Loucy (cell line): ENCODE data around the gene ZFHX2.

Experiments
- H2AFZ ChIP-seq: fragments of 200-600 bp; sonication (generic); 2 replicates; pipeline ENCODE4 v1.6.0; 2016; ENCODE audit warnings: antibody characterized with exemption, mild to moderate bottlenecking, low read length, moderate library complexity
- H3F3A ChIP-seq: fragments of 200-600 bp; 2 replicates; pipeline ENCODE4 v1.6.0; 2016; ENCODE audit warnings: antibody characterized with exemption, low read depth, mild to moderate bottlenecking
- H3K27me3 ChIP-seq: fragments of 200-600 bp; sonication (generic); 2 replicates; pipeline ENCODE4 v1.6.1; 2014; ENCODE audit warnings: low read length, mild to moderate bottlenecking; ENCODE audit not compliant: insufficient read depth, poor library complexity, severe bottlenecking
- H3K36me3 ChIP-seq: fragments of 200-600 bp; sonication (generic); 2 replicates; pipeline ENCODE4 v1.6.1; 2016; ENCODE audit warnings: low read length; ENCODE audit not compliant: insufficient read depth
- H3K4me1 ChIP-seq: fragments of 200-600 bp; sonication (generic); 2 replicates; pipeline ENCODE4 v1.5.1; 2014; ENCODE audit warnings: low read length, mild to moderate bottlenecking; ENCODE audit not compliant: insufficient read depth, poor library complexity, severe bottlenecking
- H3K4me2 ChIP-seq: fragments of 200-600 bp; sonication (generic); 2 replicates; pipeline ENCODE4 v1.6.0; 2014; ENCODE audit warnings: antibody characterized with exemption, low read length, low read depth, mild to moderate bottlenecking; ENCODE audit not compliant: poor library complexity, severe bottlenecking
- H3K4me3 ChIP-seq: fragments of 200-600 bp; sonication (generic); 2 replicates; pipeline ENCODE4 v1.5.1; 2014; ENCODE audit warnings: low read length, mild to moderate bottlenecking, mixed read lengths; ENCODE audit not compliant: poor library complexity, severe bottlenecking
- H3K79me2 ChIP-seq: fragments of 200-600 bp; sonication (generic); 2 replicates; pipeline ENCODE4 v1.6.1; 2014; ENCODE audit warnings: low read length; ENCODE audit not compliant: insufficient read depth
- H3K9ac ChIP-seq: fragments of 200-600 bp; sonication (generic); 2 replicates; pipeline ENCODE4 v1.6.0; 2014; ENCODE audit warnings: mild to moderate bottlenecking, low read depth, low read length, moderate library complexity; ENCODE audit not compliant: poor library complexity, severe bottlenecking
- H3K9me2 ChIP-seq: fragments of 200-600 bp; sonication (generic); replicated peaks from 2 replicates; pipeline ENCODE4 v1.6.1; 2016; ENCODE audit warnings: low read depth, low read length, mixed read lengths
- H3K9me3 ChIP-seq: fragments of 200-600 bp; sonication (generic); 2 replicates; pipeline ENCODE4 v1.6.1; 2014; ENCODE audit warnings: mild to moderate bottlenecking, antibody characterized with exemption, low read length, low read depth; ENCODE audit not compliant: insufficient read depth
- H4K20me1 ChIP-seq: fragments of 200-600 bp; sonication (generic); 2 replicates; pipeline ENCODE4 v1.6.0; 2014; ENCODE audit warnings: antibody characterized with exemption, low read length, mild to moderate bottlenecking; ENCODE audit not compliant: insufficient read depth, poor library complexity, severe bottlenecking
- EZH2phosphoT487 ChIP-seq: fragments of 200-600 bp; IDR thresholded peaks from 2 replicates; pipeline ENCODE4 v1.6.1; 2018; ENCODE audit warnings: antibody characterized with exemption, mild to moderate bottlenecking, moderate library complexity, borderline replicate concordance
- TF ChIP-seq, protein P1 (sequence below): fragments of 200-600 bp; sonication (generic); conservative IDR thresholded peaks from 2 replicates; pipeline ENCODE4 v1.5.1; 2014; ENCODE audit warnings: mild to moderate bottlenecking, antibody characterized with exemption, low read length

The ZFHX2 gene

DNA sequence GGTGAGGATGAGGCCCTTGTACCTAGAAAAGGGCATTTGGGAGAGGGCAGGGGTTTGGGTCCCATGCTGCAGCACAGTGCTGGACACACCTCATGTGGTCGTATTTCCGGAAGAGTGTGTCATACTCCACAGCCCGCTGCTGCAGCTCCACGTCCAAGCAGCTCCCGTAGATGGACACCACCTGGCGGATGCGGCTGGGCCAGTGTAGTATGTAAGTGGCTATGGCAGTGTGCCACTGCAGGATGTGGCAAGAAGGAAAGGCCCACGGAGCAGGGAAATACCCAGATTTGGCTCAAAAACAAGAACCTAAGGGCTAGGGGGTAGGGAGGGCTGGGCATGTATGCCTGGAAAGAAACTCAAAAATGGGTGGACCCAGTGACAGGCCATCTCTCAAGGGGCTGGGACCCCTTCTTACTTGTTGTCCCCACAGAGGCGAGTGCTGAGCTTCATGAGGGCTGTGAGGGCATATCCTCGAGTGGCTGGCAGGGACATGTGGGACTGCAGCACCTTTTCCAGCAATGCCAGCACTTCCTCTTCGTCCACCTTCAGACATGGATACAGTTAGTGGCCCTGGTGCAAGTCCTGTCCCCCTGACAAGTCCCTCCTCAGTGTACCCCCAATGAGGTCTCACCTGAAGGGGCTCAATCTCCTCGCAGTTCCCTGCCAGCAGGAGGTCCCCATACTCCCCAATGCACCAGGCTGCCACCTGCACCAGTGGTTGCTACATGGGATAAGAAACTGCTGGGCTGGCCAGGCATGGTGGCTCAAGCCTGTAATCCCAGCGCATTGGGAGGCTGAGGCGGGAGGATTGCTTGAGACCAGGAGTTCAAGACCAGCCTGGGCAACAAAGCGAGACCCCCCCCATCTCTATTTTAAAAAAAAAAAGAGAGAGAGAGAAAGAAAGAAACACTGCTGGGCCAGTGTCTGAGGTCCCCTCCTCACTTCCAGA, 10.6 kb upstream of the ZFHX2 start:
- H3K4me1 ChIP-seq = peaks cover 6% of the 10 kb centered on the region
- TF ChIP-seq EZH2phosphoT487 = no peak
- peaks cover 23% of the 10 kb centered on the region for H3K79me2 ChIP-seq
- H4K20me1 ChIP-seq = peaks cover 22% of the 10 kb centered on the region
- no peak overlapping the region for H3K4me2 ChIP-seq
- H3K9ac ChIP-seq = no peak overlapping the region
- H3K36me3 ChIP-seq = peaks cover 39% of the 10 kb centered on the region; the same call in 1 of the 2 replicates
- no peaks in the 10 kb centered on the region for H3K27me3 ChIP-seq
- H3K4me3 ChIP-seq = no peak overlapping the region
- H3K9me2 ChIP-seq = no peaks in the 10 kb centered on the region
- no peak overlapping the region for H2AFZ ChIP-seq
- no peaks in the 10 kb centered on the region for H3F3A ChIP-seq
- H3K9me3 ChIP-seq = no peaks in the 10 kb centered on the region

DNA sequence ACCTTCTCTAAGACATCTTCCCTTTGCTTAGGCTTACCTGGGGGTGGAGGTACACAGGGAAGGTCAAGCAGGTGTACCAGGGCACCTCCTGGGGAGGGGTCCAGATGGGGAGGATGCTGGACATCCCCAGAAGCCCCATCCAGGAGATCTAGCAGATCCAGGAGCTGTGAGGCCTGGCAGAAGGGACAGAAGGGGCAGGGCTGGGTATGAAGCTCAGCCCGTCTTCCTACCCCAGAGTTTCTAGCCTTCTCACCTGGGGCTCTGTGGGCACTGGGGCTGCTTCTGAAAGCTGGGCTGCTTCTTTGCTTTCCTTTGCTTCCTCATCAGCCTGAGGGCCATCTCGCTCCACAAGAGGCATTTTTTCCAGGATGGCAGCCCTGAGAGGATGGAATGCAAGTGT, 9.7 kb upstream of the ZFHX2 start:
- Histone ChIP-seq H3K9me2 (no peaks in the 10 kb centered on the region), H3K79me2 (peaks cover 23% of the 10 kb centered on the region; the same call in 1 of the 2 replicates), H3K4me2 (no peak overlapping the region), H3K9me3 (no peaks in the 10 kb centered on the region), H2AFZ (no peak overlapping the region), H3K9ac (no peak overlapping the region), H3K36me3 (peaks cover 39% of the 10 kb centered on the region; the same call in 1 of the 2 replicates), H3K4me1 (peaks cover 8% of the 10 kb centered on the region), H3K27me3 (no peaks in the 10 kb centered on the region), H3K4me3 (no peak overlapping the region), H3F3A (no peaks in the 10 kb centered on the region), H4K20me1 (peaks cover 15% of the 10 kb centered on the region)
- TF ChIP-seq EZH2phosphoT487 = no peak
- TF ChIP-seq, protein P1, sequence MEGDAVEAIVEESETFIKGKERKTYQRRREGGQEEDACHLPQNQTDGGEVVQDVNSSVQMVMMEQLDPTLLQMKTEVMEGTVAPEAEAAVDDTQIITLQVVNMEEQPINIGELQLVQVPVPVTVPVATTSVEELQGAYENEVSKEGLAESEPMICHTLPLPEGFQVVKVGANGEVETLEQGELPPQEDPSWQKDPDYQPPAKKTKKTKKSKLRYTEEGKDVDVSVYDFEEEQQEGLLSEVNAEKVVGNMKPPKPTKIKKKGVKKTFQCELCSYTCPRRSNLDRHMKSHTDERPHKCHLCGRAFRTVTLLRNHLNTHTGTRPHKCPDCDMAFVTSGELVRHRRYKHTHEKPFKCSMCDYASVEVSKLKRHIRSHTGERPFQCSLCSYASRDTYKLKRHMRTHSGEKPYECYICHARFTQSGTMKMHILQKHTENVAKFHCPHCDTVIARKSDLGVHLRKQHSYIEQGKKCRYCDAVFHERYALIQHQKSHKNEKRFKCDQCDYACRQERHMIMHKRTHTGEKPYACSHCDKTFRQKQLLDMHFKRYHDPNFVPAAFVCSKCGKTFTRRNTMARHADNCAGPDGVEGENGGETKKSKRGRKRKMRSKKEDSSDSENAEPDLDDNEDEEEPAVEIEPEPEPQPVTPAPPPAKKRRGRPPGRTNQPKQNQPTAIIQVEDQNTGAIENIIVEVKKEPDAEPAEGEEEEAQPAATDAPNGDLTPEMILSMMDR = no peak

DNA sequence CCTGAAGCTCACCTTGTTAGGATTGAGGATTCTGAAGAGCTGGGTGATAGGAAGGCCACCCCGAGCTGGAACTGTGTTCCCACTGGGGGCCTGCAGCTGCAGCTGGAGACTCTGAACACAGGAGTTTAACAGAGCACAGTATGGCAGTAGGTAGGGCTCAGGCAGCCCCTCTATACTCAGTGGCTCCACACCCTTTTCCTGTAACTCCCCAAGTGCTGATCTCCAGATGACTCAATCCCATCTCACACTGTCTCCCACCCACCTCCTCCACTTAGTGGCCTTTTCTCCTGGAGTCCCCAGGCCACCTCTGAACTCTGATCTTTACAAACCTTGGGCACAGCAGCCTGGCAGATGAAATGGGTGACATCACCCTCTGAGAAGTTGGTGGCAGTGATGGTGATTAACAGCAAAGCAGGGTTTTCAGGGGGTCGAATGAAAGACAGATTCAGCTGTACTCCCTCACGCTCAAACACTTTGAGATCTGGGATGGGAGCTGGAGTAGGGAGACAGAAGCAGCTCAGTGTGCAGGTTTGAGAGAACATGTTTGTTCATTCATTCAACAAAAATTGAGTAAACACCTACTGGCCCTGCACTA, 8.5 kb upstream of the ZFHX2 start:
- H3K9ac ChIP-seq = no peak overlapping the region
- H3K9me3 ChIP-seq = no peaks in the 10 kb centered on the region
- H3K79me2 ChIP-seq = peaks cover 16% of the 10 kb centered on the region; the same call in 1 of the 2 replicates
- H2AFZ ChIP-seq = no peak overlapping the region
- no peak overlapping the region for H3K4me2 ChIP-seq
- H3K27me3 ChIP-seq = no peaks in the 10 kb centered on the region
- no peaks in the 10 kb centered on the region for H3F3A ChIP-seq
- peaks cover 32% of the 10 kb centered on the region; the same call in 1 of the 2 replicates for H3K36me3 ChIP-seq
- peaks cover 7% of the 10 kb centered on the region for H4K20me1 ChIP-seq
- TF ChIP-seq, protein P1 = no peak
- TF ChIP-seq EZH2phosphoT487 = no peak
- H3K9me2 ChIP-seq = no peaks in the 10 kb centered on the region
- no peak overlapping the region for H3K4me3 ChIP-seq
- H3K4me1 ChIP-seq = peaks cover 8% of the 10 kb centered on the region
